Body of pancreas (tissue), 4 donors: ENCODE results near the gene CCND1.

ENCODE experiments used
- CTCF ChIP-seq, 7 experiments: fragments of 450-650 bp in 4 of 7; fragments of 200-600 bp in 3 of 7; sonication (generic) in 3 of 7; IDR thresholded peaks; one replicate each; pipeline ENCODE4 v1.5.1; 2016 to 2019; ENCODE audit warnings: antibody characterized with exemption in 7 of 7
- POLR2A ChIP-seq, 3 donors: fragments of 450-650 bp; IDR thresholded peaks; one replicate each; pipeline ENCODE4 v1.6.1; 2016; ENCODE audit warnings: antibody characterized with exemption in 3 of 3, mild to moderate bottlenecking in 2 of 3

GRCh38 chr11:69680688-69681087 is 39.7 kb downstream of the CCND1 start:
- TF ChIP-seq CTCF (IDR thresholded peaks at IDR 0.05), result no peak
- TF ChIP-seq POLR2A (IDR thresholded peaks at IDR 0.05), result no peak
